ENCODE measurements around the gene PDHB. TPM values are rescaled to one million over a fixed set of nuclear protein-coding genes. Genes with fewer than 3 reads are reported as not detected.

Gene PDHB
- total and polyA plus RNA-seq, 4 donors, result 50.8 to 67.6 (median 63.1) TPM

DNA sequence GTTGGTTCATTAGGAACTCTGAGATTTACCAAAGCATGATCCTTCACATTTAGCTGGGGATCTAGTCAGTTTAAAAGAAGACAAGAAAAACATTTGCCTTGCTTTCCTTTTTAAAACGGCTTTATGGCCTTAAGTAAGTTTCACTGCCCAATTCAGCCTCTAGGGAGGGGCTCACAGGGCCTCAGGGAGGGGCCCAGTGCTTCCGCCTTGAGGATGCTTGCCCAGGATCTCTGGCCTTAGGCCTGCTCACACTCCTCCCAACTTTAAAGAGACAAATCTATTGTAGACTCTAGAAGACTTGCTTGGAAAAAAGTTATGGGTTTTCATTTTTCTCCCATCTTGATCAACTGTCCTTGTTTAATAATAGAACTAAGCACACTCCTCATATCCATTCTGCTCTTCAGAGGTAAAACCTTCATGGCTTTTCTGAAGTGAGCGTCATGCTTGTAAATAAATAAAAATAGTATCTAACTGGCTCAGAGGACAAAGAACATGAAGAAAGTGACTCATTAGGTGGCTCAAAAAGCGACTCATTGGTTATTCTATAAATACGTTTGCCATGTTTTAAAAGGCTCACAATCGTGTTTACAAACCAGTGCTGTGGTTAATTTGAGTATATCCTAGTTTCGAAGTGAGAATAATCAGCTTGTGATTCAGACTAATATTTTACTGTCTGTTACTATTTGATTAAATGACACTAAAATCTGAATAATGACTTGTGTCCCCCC, 13.7 kb downstream of the PDHB start:
- H3K9me3 ChIP-seq (ENCODE audit: control insufficient read depth in 4 of 4, insufficient read depth in 3 of 4, low read length in 3 of 4), result no peaks in the 10 kb centered on the region
- H3K9ac ChIP-seq (ENCODE audit: insufficient read depth in 1 of 2, low read length in 2 of 2), result no peak overlapping the region
- H3K27me3 ChIP-seq (ENCODE audit: control insufficient read depth in 3 of 3, insufficient read depth in 3 of 3, low read length in 2 of 3), result no peaks in the 10 kb centered on the region
- peaks cover 0 to 11% (median 0%) of the 10 kb centered on the region in 5 donors for H3K4me1 ChIP-seq (ENCODE audit: control insufficient read depth in 5 of 5, insufficient read depth in 5 of 5, low read length in 5 of 5)
- H3K27ac ChIP-seq (ENCODE audit: low read depth in 1 of 2, low read length in 1 of 2), result peak overlapping the region in 1 of 2 donors; percentile 56
- no peak overlapping the region for H3K4me3 ChIP-seq
- DNase-seq (no peak), ATAC-seq (ENCODE audit: insufficient read depth, low FRiP score) (peak; percentile 53)
- peaks cover 5 to 38% (median 14%) of the 10 kb centered on the region in 4 donors for H3K36me3 ChIP-seq (ENCODE audit: control insufficient read depth in 4 of 4, insufficient read depth in 4 of 4, low read length in 4 of 4)
- WGBS, 2 donors, result 75 to 89% methylated on average over 7 of the region's 7 CpGs
- TF ChIP-seq, protein P1, sequence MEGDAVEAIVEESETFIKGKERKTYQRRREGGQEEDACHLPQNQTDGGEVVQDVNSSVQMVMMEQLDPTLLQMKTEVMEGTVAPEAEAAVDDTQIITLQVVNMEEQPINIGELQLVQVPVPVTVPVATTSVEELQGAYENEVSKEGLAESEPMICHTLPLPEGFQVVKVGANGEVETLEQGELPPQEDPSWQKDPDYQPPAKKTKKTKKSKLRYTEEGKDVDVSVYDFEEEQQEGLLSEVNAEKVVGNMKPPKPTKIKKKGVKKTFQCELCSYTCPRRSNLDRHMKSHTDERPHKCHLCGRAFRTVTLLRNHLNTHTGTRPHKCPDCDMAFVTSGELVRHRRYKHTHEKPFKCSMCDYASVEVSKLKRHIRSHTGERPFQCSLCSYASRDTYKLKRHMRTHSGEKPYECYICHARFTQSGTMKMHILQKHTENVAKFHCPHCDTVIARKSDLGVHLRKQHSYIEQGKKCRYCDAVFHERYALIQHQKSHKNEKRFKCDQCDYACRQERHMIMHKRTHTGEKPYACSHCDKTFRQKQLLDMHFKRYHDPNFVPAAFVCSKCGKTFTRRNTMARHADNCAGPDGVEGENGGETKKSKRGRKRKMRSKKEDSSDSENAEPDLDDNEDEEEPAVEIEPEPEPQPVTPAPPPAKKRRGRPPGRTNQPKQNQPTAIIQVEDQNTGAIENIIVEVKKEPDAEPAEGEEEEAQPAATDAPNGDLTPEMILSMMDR (IDR thresholded peaks at IDR 0.05; ENCODE audit: control extremely low read depth, extremely low read depth), result no peak

DNA sequence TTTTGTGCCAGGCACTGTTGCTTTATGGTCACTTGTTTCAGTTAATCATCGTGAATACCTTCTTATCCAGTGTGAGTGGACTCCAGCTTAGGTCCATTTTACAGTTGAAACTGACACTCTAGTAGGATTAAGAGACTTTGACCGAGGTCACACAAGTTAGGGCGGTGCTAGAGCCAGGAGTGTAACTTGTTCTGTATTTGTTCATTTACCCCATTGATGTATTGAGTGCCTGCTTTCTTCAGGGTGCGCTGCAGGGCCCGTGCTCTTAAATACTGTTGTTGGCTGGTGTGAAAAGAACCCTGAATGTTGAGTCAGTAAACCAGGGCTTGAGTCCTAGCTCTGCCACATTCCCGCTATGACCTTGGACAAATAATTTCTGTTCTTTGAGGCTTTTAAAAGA, 15.4 kb downstream of the PDHB start:
- DNase-seq, result no peak
- Histone ChIP-seq H3K36me3 (ENCODE audit: control insufficient read depth in 4 of 4, insufficient read depth in 4 of 4, low read length in 4 of 4) (peaks cover 0 to 29% (median 11%) of the 10 kb centered on the region in 4 donors), H3K27ac (ENCODE audit: low read depth in 1 of 2, low read length in 1 of 2) (no peak overlapping the region), H3K4me3 (no peak overlapping the region), H3K27me3 (ENCODE audit: control insufficient read depth in 3 of 3, insufficient read depth in 3 of 3, low read length in 2 of 3) (no peaks in the 10 kb centered on the region), H3K4me1 (ENCODE audit: control insufficient read depth in 5 of 5, insufficient read depth in 5 of 5, low read length in 5 of 5) (peaks cover 0 to 12% (median 2%) of the 10 kb centered on the region in 5 donors), H3K9me3 (ENCODE audit: control insufficient read depth in 4 of 4, insufficient read depth in 3 of 4, low read length in 3 of 4) (no peaks in the 10 kb centered on the region), H3K9ac (ENCODE audit: insufficient read depth in 1 of 2, low read length in 2 of 2) (no peak overlapping the region)
- ATAC-seq (ENCODE audit: insufficient read depth, low FRiP score), result no peak
- 63 to 75% methylated on average over 6 of the region's 6 CpGs for WGBS, 2 donors
- TF ChIP-seq, protein P1 (IDR thresholded peaks at IDR 0.05; ENCODE audit: control extremely low read depth, extremely low read depth), result no peak

DNA sequence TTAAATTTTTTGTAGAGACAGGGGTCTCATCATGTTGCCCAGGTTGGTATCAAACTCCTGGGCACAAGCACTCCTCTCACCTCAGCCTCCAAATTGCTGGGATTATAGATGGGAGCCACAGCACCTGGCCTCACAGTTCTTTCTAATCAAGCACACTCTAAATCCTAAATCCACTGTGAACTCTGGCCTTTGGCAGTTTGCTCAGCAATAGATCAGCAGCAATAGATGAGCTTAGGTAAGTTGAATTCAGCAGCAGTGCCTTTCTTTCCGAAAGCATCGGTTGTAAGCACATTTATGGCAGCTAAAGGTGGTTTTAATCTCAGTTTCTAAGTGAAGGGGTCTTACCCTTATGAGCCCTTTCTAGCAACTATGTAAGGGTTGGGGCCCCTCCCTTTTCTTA, 16.6 kb downstream of the PDHB start:
- TF ChIP-seq, protein P1 (IDR thresholded peaks at IDR 0.05; ENCODE audit: control extremely low read depth, extremely low read depth), result no peak
- Histone ChIP-seq H3K9ac (ENCODE audit: insufficient read depth in 1 of 2, low read length in 2 of 2) (no peak overlapping the region), H3K27ac (ENCODE audit: low read depth in 1 of 2, low read length in 1 of 2) (no peak overlapping the region), H3K4me1 (ENCODE audit: control insufficient read depth in 5 of 5, insufficient read depth in 5 of 5, low read length in 5 of 5) (peaks cover 0 to 12% (median 3%) of the 10 kb centered on the region in 5 donors), H3K27me3 (ENCODE audit: control insufficient read depth in 3 of 3, insufficient read depth in 3 of 3, low read length in 2 of 3) (no peaks in the 10 kb centered on the region), H3K9me3 (ENCODE audit: control insufficient read depth in 4 of 4, insufficient read depth in 3 of 4, low read length in 3 of 4) (no peaks in the 10 kb centered on the region), H3K4me3 (no peak overlapping the region), H3K36me3 (ENCODE audit: control insufficient read depth in 4 of 4, insufficient read depth in 4 of 4, low read length in 4 of 4) (peaks cover 0 to 28% (median 10%) of the 10 kb centered on the region in 4 donors)
- ATAC-seq (ENCODE audit: insufficient read depth, low FRiP score) (no peak), DNase-seq (no peak)
- 97 to 98% methylated on average over 2 of the region's 2 CpGs for WGBS, 2 donors

All from lung (tissue), 12 donors.